Glomerular visceral epithelial cell (primary cell): ENCODE results near the gene BRD7.
A peak's percentile ranks its signal among the peaks of the same experiment; 100 is the strongest.

ENCODE experiments used
- DNase-seq: peaks from one replicate; pipeline ENCODE4 v3.0.0-alpha.2; 2016; ENCODE audit errors: extremely low spot score

The BRD7 gene

GRCh38 chr16:50272687-50273381 lies 96.0 kb downstream of the BRD7 start:
- no peak for DNase-seq

- DNase-seq = no peak
Observed at GRCh38 chr16:50272111-50272571, 96.6 kb downstream of the BRD7 start.

GRCh38 chr16:50271148-50272041 lies 97.4 kb downstream of the BRD7 start:
- DNase-seq = no peak

- DNase-seq = no peak
Observed at GRCh38 chr16:50270510-50271147, 98.2 kb downstream of the BRD7 start.

GRCh38 chr16:50269769-50270509 lies 98.8 kb downstream of the BRD7 start:
- DNase-seq = no peak

- no peak for DNase-seq
Observed at GRCh38 chr16:50269061-50269705, 99.6 kb downstream of the BRD7 start.

- DNase-seq = no peak
Observed at GRCh38 chr16:50268352-50268751, 100.4 kb downstream of the BRD7 start.

GRCh38 chr16:50267651-50268050 lies 101.1 kb downstream of the BRD7 start:
- DNase-seq = no peak

GRCh38 chr16:50267151-50267631 lies 101.6 kb downstream of the BRD7 start:
- DNase-seq = no peak

- peak; percentile 88 for DNase-seq
Observed at GRCh38 chr16:50266337-50267091, 102.3 kb downstream of the BRD7 start, which contains the start of gene ADCY7. TSS of gene ADCY7 (plus strand) at chr16:50266551. CDS start at chr16:50288180, 21,629 bp downstream.
